CD14-positive monocyte (primary cell): Measurements from ENCODE around the gene TRIM37. TPM values are rescaled to one million over a fixed set of nuclear protein-coding genes. Genes with fewer than 3 reads are reported as not detected.

Experiments
- DNase-seq, 3 donors: peaks; one replicate each; pipeline ENCODE4 v3.0.0-alpha.2; 2011 to 2022
- H2AFZ ChIP-seq: 2 replicates; pipeline ENCODE4 v1.6.0; 2012; ENCODE audit warnings: mild to moderate bottlenecking, low read depth, low read length, inconsistent platforms; ENCODE audit not compliant: insufficient read depth, poor library complexity, severe bottlenecking
- H3K27ac ChIP-seq, 2 donors: 1 replicate in 1 of 2; 2 replicates in 1 of 2; pipeline ENCODE4 v1.5.1; 2012 to 2013; ENCODE audit warnings: low read length in 2 of 2, control low read depth in 1 of 2, inconsistent platforms in 1 of 2, low read depth in 1 of 2, mild to moderate bottlenecking in 1 of 2
- H3K27me3 ChIP-seq, 2 donors: one replicate each; pipeline versions ENCODE4 v1.6.0 to v1.6.1; 2011 to 2013; ENCODE audit warnings: low read length in 2 of 2; ENCODE audit not compliant: control insufficient read depth in 2 of 2, insufficient read depth in 2 of 2
- H3K36me3 ChIP-seq, 2 donors: replicated peaks in 1 of 2; 1 replicate in 1 of 2; 2 replicates in 1 of 2; pipeline versions ENCODE4 v1.5.1 to v1.6.1; 2012 to 2013; ENCODE audit warnings: low read length in 2 of 2, control low read depth in 1 of 2, inconsistent platforms in 1 of 2, mild to moderate bottlenecking in 1 of 2; ENCODE audit not compliant: insufficient read depth in 2 of 2, control insufficient read depth in 1 of 2
- H3K4me1 ChIP-seq, 2 donors: 1 replicate in 1 of 2; 2 replicates in 1 of 2; pipeline versions ENCODE4 v1.5.1 to v1.6.1; 2012 to 2013; ENCODE audit warnings: low read length in 2 of 2, control low read depth in 1 of 2, inconsistent platforms in 1 of 2, mild to moderate bottlenecking in 1 of 2, moderate library complexity in 1 of 2; ENCODE audit not compliant: insufficient read depth in 2 of 2, control insufficient read depth in 1 of 2
- H3K4me2 ChIP-seq: replicated peaks from 2 replicates; pipeline ENCODE3; 2012; ENCODE audit warnings: low read length, moderate library complexity, mild to moderate bottlenecking; ENCODE audit not compliant: poor library complexity, severe bottlenecking; ENCODE audit errors: extremely low read depth
- H3K4me3 ChIP-seq, 3 experiments: fragments of 200-600 bp in 1 of 3; sonication (generic) in 1 of 3; replicated peaks in 1 of 3; 1 replicate in 2 of 3; 2 replicates in 1 of 3; pipeline ENCODE4 v1.5.1; 2011 to 2013; ENCODE audit warnings: low read length in 3 of 3, mild to moderate bottlenecking in 3 of 3, control low read depth in 2 of 3, low read depth in 2 of 3, inconsistent platforms in 1 of 3, moderate library complexity in 1 of 3
- H3K79me2 ChIP-seq: 2 replicates; pipeline ENCODE4 v1.6.0; 2012; ENCODE audit warnings: mild to moderate bottlenecking, control low read depth, inconsistent platforms, low read length, moderate library complexity; ENCODE audit not compliant: insufficient read depth
- H3K9ac ChIP-seq: 2 replicates; pipeline ENCODE4 v1.6.0; 2017; ENCODE audit warnings: low read length, mild to moderate bottlenecking; ENCODE audit not compliant: insufficient read depth, poor library complexity, severe bottlenecking
- H3K9me3 ChIP-seq, 2 donors: replicated peaks in 1 of 2; 1 replicate in 1 of 2; 2 replicates in 1 of 2; pipeline versions ENCODE4 v1.5.1 to v1.6.1; 2012 to 2013; ENCODE audit warnings: low read length in 2 of 2, control low read depth in 1 of 2; ENCODE audit not compliant: control insufficient read depth in 1 of 2, insufficient read depth in 1 of 2
- H4K20me1 ChIP-seq: 2 replicates; pipeline ENCODE4 v1.6.0; 2012; ENCODE audit warnings: mild to moderate bottlenecking, low read length, control low read depth, moderate library complexity; ENCODE audit not compliant: insufficient read depth
- H3K27ac Mint-ChIP-seq, 7 donors: one replicate each; pipeline ENCODE4 v1.8.0; 2020; ENCODE audit warnings: mild to moderate bottlenecking in 7 of 7, mixed read lengths in 7 of 7, moderate library complexity in 6 of 7, inconsistent platforms in 2 of 7
- H3K27me3 Mint-ChIP-seq, 3 donors: one replicate each; pipeline ENCODE4 v1.8.0; 2021 to 2022; ENCODE audit warnings: low read depth in 3 of 3, mild to moderate bottlenecking in 3 of 3, mixed read lengths in 3 of 3, moderate library complexity in 3 of 3, inconsistent platforms in 1 of 3
- H3K36me3 Mint-ChIP-seq, 2 donors: one replicate each; pipeline ENCODE4 v1.8.0; 2020; ENCODE audit warnings: mixed read lengths in 2 of 2, inconsistent platforms in 1 of 2, mild to moderate bottlenecking in 1 of 2
- H3K4me1 Mint-ChIP-seq: one replicate; pipeline ENCODE4 v1.8.0; 2020; ENCODE audit warnings: mild to moderate bottlenecking, mixed read lengths
- H3K4me3 Mint-ChIP-seq, 2 donors: one replicate each; pipeline ENCODE4 v1.8.0; 2020; ENCODE audit warnings: mild to moderate bottlenecking in 2 of 2, mixed read lengths in 2 of 2, moderate library complexity in 1 of 2
- H3K9me3 Mint-ChIP-seq, 7 donors: one replicate each; pipeline ENCODE4 v1.8.0; 2020 to 2022; ENCODE audit warnings: mixed read lengths in 7 of 7, mild to moderate bottlenecking in 6 of 7, moderate library complexity in 6 of 7, inconsistent platforms in 2 of 7
- CTCF ChIP-seq: fragments of 200-600 bp; IDR thresholded peaks from one replicate; pipeline ENCODE4 v1.8.0; 2022; ENCODE audit warnings: antibody characterized with exemption, mild to moderate bottlenecking
- WGBS: methylation state at CpG from one replicate; pipeline ENCODE4 v1.1.5; 2013; ENCODE audit warnings: missing lambda C conversion rate; ENCODE audit not compliant: insufficient coverage; 5-methylcytosine and 5-hydroxymethylcytosine counted together
- intact Hi-C, 2 donors: fragments of 100-400 bp; cut with micrococcal nuclease; formaldehyde crosslinking; loops; one replicate each; pipeline versions ENCODE4 v1.15.0 to v1.15.1; 2023
- polyA plus RNA-seq, 3 donors: library from polyadenylated mRNA; depleted of rRNA in 1 of 3; unstranded in 2 of 3; stranded (reverse) in 1 of 3; fragments of 300-500 nt in 2 of 3; fragments of >200 nt in 1 of 3; fragmentation: Illumina TruSeq in 2 of 3; gene quantifications; 1 replicate in 2 of 3; 2 replicates in 1 of 3; pipeline ENCODE4 v1.2.3, GENCODE V29; 2012 to 2021

Gene TRIM37
- polyA plus RNA-seq, 3 donors, result 2.7 to 6.1 (median 5.3) TPM

DNA sequence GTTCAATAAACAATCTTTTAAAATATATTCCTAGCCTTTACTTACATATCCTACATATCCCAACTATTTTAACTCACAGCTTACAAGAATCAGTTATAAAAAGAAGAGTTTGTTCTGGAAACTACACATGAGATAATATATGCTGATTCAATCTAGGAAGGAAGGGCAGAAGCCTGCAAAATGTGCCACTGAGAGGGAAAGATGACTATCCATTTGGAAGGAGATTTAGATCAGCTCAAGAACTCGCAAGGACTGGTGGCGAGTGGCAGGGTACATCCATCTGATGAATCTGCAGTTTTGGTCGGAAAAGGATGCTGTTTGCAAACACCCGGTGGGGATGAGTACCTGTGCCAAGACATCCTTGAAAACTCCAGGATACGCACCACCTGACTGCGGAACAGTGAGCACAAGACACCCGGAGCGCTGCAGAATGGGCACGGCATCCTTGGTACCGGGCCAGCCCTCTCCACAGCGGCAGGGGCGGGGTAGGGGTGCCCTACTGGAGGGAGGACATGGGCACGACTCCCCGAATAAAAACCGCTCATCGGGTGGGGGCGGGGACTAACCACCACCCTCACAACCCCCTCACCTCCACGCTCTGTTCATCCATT is 723 bp downstream of the TRIM37 start:
- H3K36me3 ChIP-seq, result peaks cover 5 to 7% of the 10 kb centered on the region in 2 donors
- peak overlapping the region; percentile 87 to 90 for H3K27ac ChIP-seq
- no peaks in the 10 kb centered on the region for H4K20me1 ChIP-seq
- TF ChIP-seq CTCF, result no peak
- peak overlapping the region; percentile 99 for H2AFZ ChIP-seq
- peaks cover 29% of the 10 kb centered on the region for H3K79me2 ChIP-seq
- peaks cover 14 to 23% of the 10 kb centered on the region in 2 donors for H3K4me1 ChIP-seq
- Mint-ChIP-seq H3K4me1 (peaks cover 20% of the 10 kb centered on the region), H3K27me3 (no peaks in the 10 kb centered on the region), H3K9me3 (no peaks in the 10 kb centered on the region), H3K36me3 (peaks cover 11 to 24% of the 10 kb centered on the region in 2 donors), H3K27ac (peak overlapping the region; percentile 84 to 94 (median 92)), H3K4me3 (peak overlapping the region; percentile 91 to 95)
- intact Hi-C loops, result loop anchor here (2.0 kb wide), 1 partner anchor 49 kb away; the partner anchor contains the start of genes PRR11 (in 2 of the 2) and SKA2 (in 2 of the 2)
- no peaks in the 10 kb centered on the region for H3K27me3 ChIP-seq
- H3K4me3 ChIP-seq, result peak overlapping the region; percentile 57 to 94 (median 90)
- peak overlapping the region; percentile 91 for H3K9ac ChIP-seq
- H3K4me2 ChIP-seq, result peak overlapping the region; percentile 78
- WGBS, result 0% methylated on average over 16 of the region's 18 CpGs
- H3K9me3 ChIP-seq, result no peaks in the 10 kb centered on the region
- peak in 2 of 3 donors; percentile 4 to 12 for DNase-seq

DNA sequence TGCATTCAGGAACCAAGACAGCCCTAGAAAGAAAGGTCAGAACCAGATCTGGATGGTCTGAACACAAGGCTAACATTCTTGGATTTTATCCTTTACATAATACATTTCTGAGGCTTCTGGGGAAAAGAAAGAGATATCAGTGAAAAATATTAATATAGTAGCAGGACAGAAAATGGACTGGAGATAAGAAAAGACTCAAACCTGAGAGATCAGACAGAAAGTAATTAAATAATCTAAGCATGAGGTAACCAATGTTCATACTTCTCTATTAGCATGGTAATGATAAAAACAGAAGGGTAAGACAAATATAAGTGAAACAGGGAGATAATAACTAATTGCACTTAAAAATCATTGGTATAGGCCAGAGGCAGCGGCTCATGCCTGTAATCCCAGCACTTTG is 5.5 kb downstream of the TRIM37 start:
- Histone ChIP-seq H4K20me1 (no peaks in the 10 kb centered on the region), H3K9me3 (no peaks in the 10 kb centered on the region), H3K27me3 (no peaks in the 10 kb centered on the region), H2AFZ (no peak overlapping the region), H3K27ac (no peak overlapping the region), H3K79me2 (peaks cover 44% of the 10 kb centered on the region), H3K4me1 (peaks cover 8 to 15% of the 10 kb centered on the region in 2 donors), H3K9ac (no peak overlapping the region), H3K4me2 (no peak overlapping the region), H3K4me3 (no peak overlapping the region), H3K36me3 (peaks cover 7 to 19% of the 10 kb centered on the region in 2 donors)
- Mint-ChIP-seq H3K27ac (no peak overlapping the region), H3K27me3 (no peaks in the 10 kb centered on the region), H3K9me3 (peaks cover 0 to 3% (median 0%) of the 10 kb centered on the region in 7 donors), H3K36me3 (peaks cover 26 to 32% of the 10 kb centered on the region in 2 donors), H3K4me1 (peaks cover 14% of the 10 kb centered on the region), H3K4me3 (no peak overlapping the region)
- WGBS, result no CpG with 5 or more reads among the region's 1 CpG
- no peak for DNase-seq
- intact Hi-C loops, result no loop called here
- TF ChIP-seq CTCF, result no peak
